Neural progenitor cell (in vitro differentiated cells): ENCODE results near the gene ADARB2. TPM values are rescaled to one million over a fixed set of nuclear protein-coding genes. Genes with fewer than 3 reads are reported as not detected.

Experiments
- DNase-seq: peaks from one replicate; pipeline ENCODE4 v3.0.0-alpha.2; 2016; ENCODE audit warnings: low spot score
- H2AFZ ChIP-seq: fragments of 200-600 bp; sonication (generic); replicated peaks from 2 replicates; pipeline ENCODE4 v1.6.1; 2016; ENCODE audit warnings: antibody characterized with exemption
- H3F3A ChIP-seq: fragments of 200-600 bp; sonication (generic); 2 replicates; pipeline ENCODE4 v1.6.1; 2016; ENCODE audit warnings: antibody characterized with exemption, low read depth
- H3K27ac ChIP-seq: fragments of 200-600 bp; sonication (generic); 2 replicates; pipeline ENCODE4 v1.5.1; 2016; ENCODE audit warnings: mild to moderate bottlenecking
- H3K27me3 ChIP-seq: fragments of 200-600 bp; sonication (generic); 2 replicates; pipeline ENCODE4 v1.6.1; 2016; ENCODE audit warnings: mild to moderate bottlenecking, moderate library complexity
- H3K36me3 ChIP-seq: fragments of 200-600 bp; sonication (generic); 2 replicates; pipeline ENCODE4 v1.5.1; 2016
- H3K4me1 ChIP-seq: fragments of 200-600 bp; sonication (generic); 2 replicates; pipeline ENCODE4 v1.6.1; 2016; ENCODE audit warnings: mixed run types
- H3K4me2 ChIP-seq: fragments of 200-600 bp; sonication (generic); 2 replicates; pipeline ENCODE4 v1.6.1; 2016
- H3K4me3 ChIP-seq: fragments of 200-600 bp; sonication (generic); 2 replicates; pipeline ENCODE4 v1.5.1; 2016
- H3K79me2 ChIP-seq: fragments of 200-600 bp; sonication (generic); 2 replicates; pipeline ENCODE4 v1.6.1; 2016; ENCODE audit warnings: low read depth
- H3K9ac ChIP-seq: fragments of 200-600 bp; sonication (generic); 2 replicates; pipeline ENCODE4 v1.6.1; 2016
- H3K9me3 ChIP-seq: fragments of 200-600 bp; sonication (generic); 2 replicates; pipeline ENCODE4 v1.5.1; 2016; ENCODE audit warnings: low read depth
- H4K20me1 ChIP-seq: fragments of 200-600 bp; sonication (generic); 2 replicates; pipeline ENCODE4 v1.6.1; 2016; ENCODE audit warnings: low read depth
- H3K27ac Mint-ChIP-seq: 3 replicates; pipeline ENCODE4 v1.8.0; 2021; ENCODE audit warnings: mixed read lengths
- H3K27me3 Mint-ChIP-seq: 2 replicates; pipeline ENCODE4 v1.8.0; 2022; ENCODE audit warnings: low read depth, mild to moderate bottlenecking, inconsistent platforms, moderate library complexity, mixed read lengths; ENCODE audit not compliant: insufficient read depth
- H3K36me3 Mint-ChIP-seq: 3 replicates; pipeline ENCODE4 v1.8.0; 2021; ENCODE audit warnings: mixed read lengths
- H3K4me1 Mint-ChIP-seq: 3 replicates; pipeline ENCODE4 v1.8.0; 2021; ENCODE audit warnings: mixed read lengths
- H3K4me3 Mint-ChIP-seq: 3 replicates; pipeline ENCODE4 v1.8.0; 2021; ENCODE audit warnings: mild to moderate bottlenecking, moderate library complexity, mixed read lengths
- H3K9me3 Mint-ChIP-seq: 3 replicates; pipeline ENCODE4 v1.8.0; 2020; ENCODE audit warnings: mixed read lengths
- EZH2 ChIP-seq: fragments of 200-600 bp; sonication (generic); IDR thresholded peaks from 2 replicates; pipeline ENCODE4 v1.6.1; 2017; ENCODE audit warnings: antibody characterized with exemption, mild to moderate bottlenecking, moderate library complexity
- EZH2phosphoT487 ChIP-seq: fragments of 200-600 bp; sonication (generic); IDR thresholded peaks from 2 replicates; pipeline ENCODE4 v1.6.1; 2017; ENCODE audit warnings: antibody characterized with exemption
- total RNA-seq: library from RNA; depleted of rRNA; stranded (reverse); fragments of >200 nt; gene quantifications from 2 replicates; pipeline ENCODE4 v1.2.3, GENCODE V29; 2015; ENCODE audit warnings: low replicate concordance
- TF ChIP-seq, protein P1 (sequence below): fragments of 200-600 bp; sonication (generic); IDR thresholded peaks from 2 replicates; pipeline ENCODE4 v1.5.1; 2017; ENCODE audit warnings: antibody characterized with exemption, mild to moderate bottlenecking

The ADARB2 gene
- total RNA-seq, 1 donor from 2014 or later = not detected

GRCh38 chr10:1379601-1380000 lies 357.7 kb downstream of the ADARB2 start:
- Histone ChIP-seq H3K9ac (no peak overlapping the region), H3K79me2 (no peaks in the 10 kb centered on the region), H3K27ac (no peak overlapping the region), H3K4me2 (peak overlapping the region; percentile 54), H3K27me3 (no peaks in the 10 kb centered on the region), H4K20me1 (no peaks in the 10 kb centered on the region), H3K36me3 (no peaks in the 10 kb centered on the region), H3K4me3 (no peak overlapping the region), H3K9me3 (no peaks in the 10 kb centered on the region), H3K4me1 (peaks cover 5% of the 10 kb centered on the region), H2AFZ (peak overlapping the region; percentile 42), H3F3A (peaks cover 16% of the 10 kb centered on the region)
- TF ChIP-seq, protein P1, sequence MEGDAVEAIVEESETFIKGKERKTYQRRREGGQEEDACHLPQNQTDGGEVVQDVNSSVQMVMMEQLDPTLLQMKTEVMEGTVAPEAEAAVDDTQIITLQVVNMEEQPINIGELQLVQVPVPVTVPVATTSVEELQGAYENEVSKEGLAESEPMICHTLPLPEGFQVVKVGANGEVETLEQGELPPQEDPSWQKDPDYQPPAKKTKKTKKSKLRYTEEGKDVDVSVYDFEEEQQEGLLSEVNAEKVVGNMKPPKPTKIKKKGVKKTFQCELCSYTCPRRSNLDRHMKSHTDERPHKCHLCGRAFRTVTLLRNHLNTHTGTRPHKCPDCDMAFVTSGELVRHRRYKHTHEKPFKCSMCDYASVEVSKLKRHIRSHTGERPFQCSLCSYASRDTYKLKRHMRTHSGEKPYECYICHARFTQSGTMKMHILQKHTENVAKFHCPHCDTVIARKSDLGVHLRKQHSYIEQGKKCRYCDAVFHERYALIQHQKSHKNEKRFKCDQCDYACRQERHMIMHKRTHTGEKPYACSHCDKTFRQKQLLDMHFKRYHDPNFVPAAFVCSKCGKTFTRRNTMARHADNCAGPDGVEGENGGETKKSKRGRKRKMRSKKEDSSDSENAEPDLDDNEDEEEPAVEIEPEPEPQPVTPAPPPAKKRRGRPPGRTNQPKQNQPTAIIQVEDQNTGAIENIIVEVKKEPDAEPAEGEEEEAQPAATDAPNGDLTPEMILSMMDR = peak; percentile 68
- TF ChIP-seq EZH2phosphoT487 (no peak), EZH2 (no peak)
- Mint-ChIP-seq H3K4me3 (no peak overlapping the region), H3K27me3 (peaks cover 12% of the 10 kb centered on the region), H3K9me3 (no peaks in the 10 kb centered on the region), H3K4me1 (peaks cover 24% of the 10 kb centered on the region), H3K36me3 (no peaks in the 10 kb centered on the region), H3K27ac (no peak overlapping the region)
- DNase-seq = peak; percentile 49

DNA sequence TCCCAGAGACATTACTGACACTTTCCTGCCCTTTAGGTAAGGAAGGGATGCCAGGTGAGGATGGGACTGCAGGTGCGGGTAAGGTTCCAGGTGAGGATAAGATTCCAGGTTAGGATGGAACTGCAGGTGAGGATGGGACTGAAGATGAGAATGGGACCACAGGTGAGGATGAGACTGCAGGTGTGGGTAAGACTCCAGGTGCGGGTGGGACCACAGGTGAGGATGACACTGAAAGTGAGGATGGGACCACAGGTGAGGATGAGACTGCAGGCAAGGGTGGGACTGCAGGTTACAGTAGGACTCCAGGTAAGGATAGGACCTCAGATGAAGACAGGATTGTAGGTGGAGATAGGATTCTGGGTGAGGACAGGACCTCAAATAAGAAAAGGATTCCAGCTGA lies 358.9 kb downstream of the ADARB2 start:
- no peaks in the 10 kb centered on the region for H3K9me3 Mint-ChIP-seq
- Histone ChIP-seq H4K20me1 (no peaks in the 10 kb centered on the region), H3K27ac (no peak overlapping the region), H3K9ac (no peak overlapping the region), H3K9me3 (no peaks in the 10 kb centered on the region), H2AFZ (no peak overlapping the region), H3K4me3 (no peak overlapping the region), H3F3A (peaks cover 16% of the 10 kb centered on the region), H3K27me3 (no peaks in the 10 kb centered on the region), H3K79me2 (no peaks in the 10 kb centered on the region), H3K4me2 (no peak overlapping the region), H3K36me3 (no peaks in the 10 kb centered on the region), H3K4me1 (peaks cover 5% of the 10 kb centered on the region)
- H3K36me3 Mint-ChIP-seq = no peaks in the 10 kb centered on the region
- peaks cover 11% of the 10 kb centered on the region for H3K27me3 Mint-ChIP-seq
- H3K4me3 Mint-ChIP-seq = no peak overlapping the region
- DNase-seq = no peak
- peaks cover 23% of the 10 kb centered on the region for H3K4me1 Mint-ChIP-seq
- H3K27ac Mint-ChIP-seq = no peak overlapping the region
- TF ChIP-seq EZH2 = no peak
- TF ChIP-seq, protein P1 = no peak
- no peak for TF ChIP-seq EZH2phosphoT487

DNA sequence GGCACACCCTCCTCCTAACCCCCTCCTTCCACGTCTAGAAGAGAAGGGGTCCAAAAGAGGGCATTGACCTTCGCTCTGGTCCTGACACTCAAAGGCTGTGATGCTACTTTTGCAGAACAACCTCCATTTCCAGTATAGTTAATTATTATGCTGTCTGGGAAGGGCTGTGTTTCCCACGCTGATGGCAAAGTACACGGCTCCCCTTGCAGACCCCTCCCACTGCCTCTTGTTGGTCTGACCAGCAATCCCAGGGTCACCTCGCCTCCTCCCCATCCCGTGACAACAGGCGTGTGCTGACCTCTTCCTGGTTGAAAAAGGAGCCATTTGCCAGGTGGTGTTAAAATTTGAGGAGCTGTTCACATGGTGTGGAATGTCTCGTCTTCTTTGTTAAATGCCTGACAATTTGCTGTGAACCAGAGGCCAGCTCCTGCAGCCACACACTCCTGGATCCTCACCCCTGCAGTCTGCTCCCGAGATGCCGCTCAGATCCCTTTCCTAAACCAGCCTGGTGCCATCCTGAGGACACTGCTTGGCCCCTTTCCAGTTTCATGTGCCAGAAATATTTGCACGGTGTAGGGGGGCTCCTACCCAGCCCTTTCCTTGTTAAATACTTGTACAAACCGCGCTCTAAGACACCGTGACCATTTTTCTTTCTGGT lies 359.5 kb downstream of the ADARB2 start:
- H3K4me1 ChIP-seq = peaks cover 5% of the 10 kb centered on the region
- no peak for TF ChIP-seq EZH2
- TF ChIP-seq, protein P1 = no peak
- TF ChIP-seq EZH2phosphoT487 = no peak
- Mint-ChIP-seq H3K4me1 (peaks cover 23% of the 10 kb centered on the region), H3K27me3 (peaks cover 11% of the 10 kb centered on the region), H3K36me3 (no peaks in the 10 kb centered on the region), H3K4me3 (no peak overlapping the region), H3K9me3 (no peaks in the 10 kb centered on the region), H3K27ac (peak overlapping the region; percentile 86)
- H3K79me2 ChIP-seq = no peaks in the 10 kb centered on the region
- no peak overlapping the region for H3K4me3 ChIP-seq
- no peak for DNase-seq
- no peaks in the 10 kb centered on the region for H3K27me3 ChIP-seq
- no peaks in the 10 kb centered on the region for H4K20me1 ChIP-seq
- H3K9me3 ChIP-seq = no peaks in the 10 kb centered on the region
- no peak overlapping the region for H3K9ac ChIP-seq
- peaks cover 16% of the 10 kb centered on the region for H3F3A ChIP-seq
- no peaks in the 10 kb centered on the region for H3K36me3 ChIP-seq
- no peak overlapping the region for H2AFZ ChIP-seq
- no peak overlapping the region for H3K4me2 ChIP-seq
- no peak overlapping the region for H3K27ac ChIP-seq
